K562 (cell line): ENCODE measurements around the gene PNMA8C. TPM values are rescaled to one million over a fixed set of nuclear protein-coding genes. Genes with fewer than 3 reads are reported as not detected.

Experiments used
- BCOR ChIP-seq: fragments of 450-650 bp; IDR thresholded peaks from 2 replicates; pipeline ENCODE4 v1.6.1; 2016
- HDGF ChIP-seq: fragments of 450-650 bp; IDR thresholded peaks from 2 replicates; pipeline ENCODE4 v1.6.1; 2016
- KAT7 ChIP-seq: sonication (generic); formaldehyde crosslinking; IDR thresholded peaks from 2 replicates; pipeline ENCODE4 v1.8.0; 2022; ENCODE audit warnings: missing genetic modification reagents, mild to moderate bottlenecking, borderline replicate concordance
- MCM2 ChIP-seq: fragments of 450-650 bp; IDR thresholded peaks from 2 replicates; pipeline ENCODE4 v1.6.1; 2017; ENCODE audit warnings: low read depth, mild to moderate bottlenecking
- PHB ChIP-seq: fragments of 250-450 bp; sonication (Bioruptor Pico); IDR thresholded peaks from 2 replicates; pipeline ENCODE4 v1.5.0; 2021
- TCF7L2 ChIP-seq: fragments of 150-350 bp; IDR thresholded peaks from 2 replicates; pipeline ENCODE4 v1.6.1; 2016; ENCODE audit warnings: low read depth, mild to moderate bottlenecking, low read length, moderate library complexity
- ZNF695 ChIP-seq: fragments of 450-650 bp; formaldehyde crosslinking; IDR thresholded peaks from 2 replicates; pipeline ENCODE4 v1.4.0; 2020; ENCODE audit warnings: mild to moderate bottlenecking, moderate library complexity
- polyA plus RNA-seq, 8 experiments: library from polyadenylated mRNA; depleted of rRNA in 4 of 8; stranded (reverse) in 5 of 8; unstranded in 3 of 8; fragments of >200 nt; fragmentation: Nextera tagmentation in 2 of 8; fragmentation: Illumina TruSeq in 1 of 8; extraction: Ambion mirVana in 2 of 8; extraction: Trizol in 1 of 8; gene quantifications; 2 replicates each; pipeline versions ENCODE4 v1.2.1 to v1.2.3, GENCODE V29; 2011 to 2014; ENCODE audit warnings: inconsistent platforms in 1 of 8, missing spikeins in 1 of 8
- total RNA-seq, 7 experiments: library from RNA; depleted of rRNA in 6 of 7; stranded (reverse); fragments of >200 nt in 6 of 7; fragmentation: Illumina TruSeq in 2 of 7; extraction: Trizol in 2 of 7; gene quantifications; 2 replicates each; pipeline versions ENCODE4 v1.2.1 to v1.2.3, GENCODE V29; 2011 to 2021; ENCODE audit warnings: low replicate concordance in 1 of 7
- TF ChIP-seq, protein P1 (sequence below), 2 experiments: fragments of 450-650 bp; IDR thresholded peaks; 2 replicates each; pipeline ENCODE4 v1.6.1; 2016; ENCODE audit warnings: mild to moderate bottlenecking in 2 of 2, borderline replicate concordance in 1 of 2, low read depth in 1 of 2, moderate library complexity in 1 of 2
- TF ChIP-seq, protein P2 (sequence below): fragments of 450-650 bp; IDR thresholded peaks from 2 replicates; pipeline ENCODE4 v1.6.1; 2016; ENCODE audit warnings: antibody characterized with exemption
- TF ChIP-seq, protein P3 (sequence below), 2 experiments: fragments of 450-650 bp; IDR thresholded peaks; 2 replicates each; pipeline ENCODE4 v1.6.1; 2018; ENCODE audit warnings: mild to moderate bottlenecking in 2 of 2, low read depth in 1 of 2; ENCODE audit not compliant: partially characterized antibody in 2 of 2
- TF ChIP-seq, protein P4 (sequence below): IDR thresholded peaks from 2 replicates; pipeline ENCODE4 v1.6.1; 2012; ENCODE audit warnings: low read depth, low read length, improper control_type of control experiment, borderline replicate concordance

Gene PNMA8C
- total and polyA plus RNA-seq, 9 of the 15 experiments (the other 6 are each of a cell fraction or from before 2014, with no cell fraction given), result 0.04 to 0.05 (median 0.05) TPM; not detected in 6

DNA sequence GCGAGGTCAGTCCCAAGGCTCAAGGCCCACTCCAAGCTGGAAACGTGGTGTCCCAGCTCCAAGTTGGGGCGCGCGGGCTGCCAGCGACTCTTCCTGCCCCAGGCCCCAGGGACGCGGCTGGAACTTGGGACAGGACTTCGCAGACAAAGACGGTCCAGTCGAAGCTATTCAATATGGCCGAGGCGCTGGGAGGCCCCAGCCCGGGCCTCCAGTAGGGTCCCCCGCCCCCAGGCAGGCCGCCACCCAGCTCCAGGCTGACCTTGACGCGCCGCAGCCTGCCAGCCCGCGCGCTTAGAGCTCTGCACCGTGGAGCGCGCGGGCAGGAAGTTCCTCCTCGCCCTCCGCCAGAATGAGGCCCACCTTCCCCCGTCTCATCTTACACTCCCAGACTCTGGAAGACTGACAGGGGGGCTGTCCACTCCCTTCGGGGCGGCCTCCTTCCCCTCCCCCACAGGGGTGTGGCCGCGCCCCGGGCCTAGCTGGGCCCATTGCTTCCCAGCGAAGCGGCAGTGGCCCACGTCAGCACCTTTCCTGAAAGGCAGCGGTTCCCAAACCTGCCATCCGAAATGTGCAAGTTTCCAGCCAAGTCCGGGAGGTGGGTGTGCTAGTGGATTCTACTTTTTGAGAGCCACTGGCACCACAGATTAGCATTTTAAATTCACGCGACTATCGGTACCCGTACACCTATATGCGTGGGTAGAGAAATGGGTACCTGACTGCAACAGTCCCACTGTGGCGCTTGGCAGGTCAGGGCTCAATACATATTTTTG lies 15.3 kb downstream of the PNMA8C start, which contains the start of gene CCDC8 (continued):
- TF ChIP-seq, protein P1, sequence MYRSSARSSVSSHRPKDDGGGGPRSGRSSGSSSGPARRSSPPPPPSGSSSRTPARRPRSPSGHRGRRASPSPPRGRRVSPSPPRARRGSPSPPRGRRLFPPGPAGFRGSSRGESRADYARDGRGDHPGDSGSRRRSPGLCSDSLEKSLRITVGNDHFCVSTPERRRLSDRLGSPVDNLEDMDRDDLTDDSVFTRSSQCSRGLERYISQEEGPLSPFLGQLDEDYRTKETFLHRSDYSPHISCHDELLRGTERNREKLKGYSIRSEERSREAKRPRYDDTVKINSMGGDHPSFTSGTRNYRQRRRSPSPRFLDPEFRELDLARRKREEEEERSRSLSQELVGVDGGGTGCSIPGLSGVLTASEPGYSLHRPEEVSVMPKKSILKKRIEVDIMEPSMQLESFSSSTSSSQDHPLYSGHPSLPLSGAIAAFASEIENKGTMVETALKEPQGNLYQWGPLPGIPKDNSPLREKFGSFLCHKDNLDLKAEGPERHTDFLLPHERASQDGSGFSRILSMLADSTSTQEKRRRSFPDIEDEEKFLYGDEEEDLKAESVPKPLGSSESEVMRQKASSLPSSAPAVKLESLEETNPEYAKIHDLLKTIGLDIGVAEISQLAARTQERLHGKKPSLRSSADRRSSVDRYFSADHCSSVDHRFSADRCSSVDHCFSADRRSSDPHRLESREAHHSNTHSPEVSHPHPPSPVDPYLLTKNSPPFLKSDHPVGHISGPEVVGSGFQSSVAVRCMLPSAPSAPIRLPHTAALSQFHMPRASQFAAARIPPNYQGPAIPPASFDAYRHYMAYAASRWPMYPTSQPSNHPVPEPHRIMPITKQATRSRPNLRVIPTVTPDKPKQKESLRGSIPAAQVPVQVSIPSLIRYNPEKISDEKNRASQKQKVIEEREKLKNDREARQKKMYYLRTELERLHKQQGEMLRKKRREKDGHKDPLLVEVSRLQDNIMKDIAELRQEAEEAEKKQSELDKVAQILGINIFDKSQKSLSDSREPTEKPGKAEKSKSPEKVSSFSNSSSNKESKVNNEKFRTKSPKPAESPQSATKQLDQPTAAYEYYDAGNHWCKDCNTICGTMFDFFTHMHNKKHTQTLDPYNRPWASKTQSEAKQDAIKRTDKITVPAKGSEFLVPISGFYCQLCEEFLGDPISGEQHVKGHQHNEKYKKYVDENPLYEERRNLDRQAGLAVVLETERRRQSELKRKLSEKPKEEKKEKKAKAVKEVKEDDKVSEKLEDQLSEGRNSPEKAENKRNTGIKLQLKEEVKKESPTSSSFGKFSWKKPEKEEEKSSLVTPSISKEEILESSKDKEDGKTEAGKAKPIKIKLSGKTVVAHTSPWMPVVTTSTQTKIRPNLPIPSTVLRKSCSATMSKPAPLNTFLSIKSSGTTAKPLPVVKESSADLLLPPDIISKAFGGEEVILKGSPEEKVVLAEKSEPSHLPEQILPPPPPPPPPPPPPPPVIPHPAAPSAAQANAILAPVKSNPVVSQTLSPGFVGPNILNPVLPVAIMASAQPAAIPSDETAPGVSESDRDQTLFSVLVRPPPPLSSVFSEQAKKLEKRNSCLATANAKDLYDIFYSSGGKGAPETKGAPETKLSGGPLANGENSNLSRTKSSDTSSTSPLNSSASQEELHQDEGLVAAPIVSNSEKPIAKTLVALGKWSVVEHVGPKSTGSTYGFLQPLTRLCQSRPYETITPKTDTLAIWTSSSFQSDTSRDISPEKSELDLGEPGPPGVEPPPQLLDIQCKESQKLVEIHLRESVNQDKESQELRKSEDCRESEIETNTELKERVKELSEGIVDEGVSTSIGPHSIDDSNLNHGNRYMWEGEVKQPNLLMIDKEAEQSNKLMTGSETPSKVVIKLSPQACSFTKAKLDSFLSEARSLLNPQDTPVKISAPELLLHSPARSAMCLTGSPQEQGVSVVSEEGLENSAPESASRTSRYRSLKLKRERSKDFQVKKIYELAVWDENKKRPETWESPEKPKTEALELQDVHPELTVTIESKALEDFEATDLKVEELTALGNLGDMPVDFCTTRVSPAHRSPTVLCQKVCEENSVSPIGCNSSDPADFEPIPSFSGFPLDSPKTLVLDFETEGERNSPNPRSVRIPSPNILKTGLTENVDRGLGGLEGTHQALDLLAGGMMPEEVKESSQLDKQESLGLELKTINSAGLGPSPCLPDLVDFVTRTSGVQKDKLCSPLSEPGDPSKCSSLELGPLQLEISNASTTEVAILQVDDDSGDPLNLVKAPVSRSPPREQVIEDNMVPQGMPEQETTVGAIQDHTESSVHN (IDR thresholded peaks at IDR 0.05; ENCODE audit: borderline replicate concordance in 1 of 2, low read depth in 1 of 2), result peak in 1 of 2 experiments; percentile 68; a peak in 2 of 4 replicates
- TF ChIP-seq BCOR (peak; percentile 58), TCF7L2 (no peak), PHB (CRISPR knock-in tag) (no peak), HDGF (no peak), ZNF695 (CRISPR knock-in tag) (no peak), KAT7 (CRISPR knock-in tag) (no peak), MCM2 (no peak)
- TF ChIP-seq, protein P2, sequence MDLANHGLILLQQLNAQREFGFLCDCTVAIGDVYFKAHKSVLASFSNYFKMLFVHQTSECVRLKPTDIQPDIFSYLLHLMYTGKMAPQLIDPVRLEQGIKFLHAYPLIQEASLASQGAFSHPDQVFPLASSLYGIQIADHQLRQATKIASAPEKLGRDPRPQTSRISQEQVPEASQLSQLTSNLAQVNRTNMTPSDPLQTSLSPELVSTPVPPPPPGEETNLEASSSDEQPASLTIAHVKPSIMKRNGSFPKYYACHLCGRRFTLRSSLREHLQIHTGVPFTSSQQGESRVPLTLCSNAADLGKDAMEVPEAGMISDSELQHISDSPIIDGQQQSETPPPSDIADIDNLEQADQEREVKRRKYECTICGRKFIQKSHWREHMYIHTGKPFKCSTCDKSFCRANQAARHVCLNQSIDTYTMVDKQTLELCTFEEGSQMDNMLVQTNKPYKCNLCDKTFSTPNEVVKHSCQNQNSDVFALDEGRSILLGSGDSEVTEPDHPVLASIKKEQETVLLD, result no peak; the same call in 1 of the 2 replicates
- TF ChIP-seq, protein P3, sequence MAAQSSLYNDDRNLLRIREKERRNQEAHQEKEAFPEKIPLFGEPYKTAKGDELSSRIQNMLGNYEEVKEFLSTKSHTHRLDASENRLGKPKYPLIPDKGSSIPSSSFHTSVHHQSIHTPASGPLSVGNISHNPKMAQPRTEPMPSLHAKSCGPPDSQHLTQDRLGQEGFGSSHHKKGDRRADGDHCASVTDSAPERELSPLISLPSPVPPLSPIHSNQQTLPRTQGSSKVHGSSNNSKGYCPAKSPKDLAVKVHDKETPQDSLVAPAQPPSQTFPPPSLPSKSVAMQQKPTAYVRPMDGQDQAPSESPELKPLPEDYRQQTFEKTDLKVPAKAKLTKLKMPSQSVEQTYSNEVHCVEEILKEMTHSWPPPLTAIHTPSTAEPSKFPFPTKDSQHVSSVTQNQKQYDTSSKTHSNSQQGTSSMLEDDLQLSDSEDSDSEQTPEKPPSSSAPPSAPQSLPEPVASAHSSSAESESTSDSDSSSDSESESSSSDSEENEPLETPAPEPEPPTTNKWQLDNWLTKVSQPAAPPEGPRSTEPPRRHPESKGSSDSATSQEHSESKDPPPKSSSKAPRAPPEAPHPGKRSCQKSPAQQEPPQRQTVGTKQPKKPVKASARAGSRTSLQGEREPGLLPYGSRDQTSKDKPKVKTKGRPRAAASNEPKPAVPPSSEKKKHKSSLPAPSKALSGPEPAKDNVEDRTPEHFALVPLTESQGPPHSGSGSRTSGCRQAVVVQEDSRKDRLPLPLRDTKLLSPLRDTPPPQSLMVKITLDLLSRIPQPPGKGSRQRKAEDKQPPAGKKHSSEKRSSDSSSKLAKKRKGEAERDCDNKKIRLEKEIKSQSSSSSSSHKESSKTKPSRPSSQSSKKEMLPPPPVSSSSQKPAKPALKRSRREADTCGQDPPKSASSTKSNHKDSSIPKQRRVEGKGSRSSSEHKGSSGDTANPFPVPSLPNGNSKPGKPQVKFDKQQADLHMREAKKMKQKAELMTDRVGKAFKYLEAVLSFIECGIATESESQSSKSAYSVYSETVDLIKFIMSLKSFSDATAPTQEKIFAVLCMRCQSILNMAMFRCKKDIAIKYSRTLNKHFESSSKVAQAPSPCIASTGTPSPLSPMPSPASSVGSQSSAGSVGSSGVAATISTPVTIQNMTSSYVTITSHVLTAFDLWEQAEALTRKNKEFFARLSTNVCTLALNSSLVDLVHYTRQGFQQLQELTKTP (IDR thresholded peaks at IDR 0.05; ENCODE audit: low read depth in 1 of 2, partially characterized antibody in 2 of 2), result peak; percentile 16 to 56
- TF ChIP-seq, protein P4, sequence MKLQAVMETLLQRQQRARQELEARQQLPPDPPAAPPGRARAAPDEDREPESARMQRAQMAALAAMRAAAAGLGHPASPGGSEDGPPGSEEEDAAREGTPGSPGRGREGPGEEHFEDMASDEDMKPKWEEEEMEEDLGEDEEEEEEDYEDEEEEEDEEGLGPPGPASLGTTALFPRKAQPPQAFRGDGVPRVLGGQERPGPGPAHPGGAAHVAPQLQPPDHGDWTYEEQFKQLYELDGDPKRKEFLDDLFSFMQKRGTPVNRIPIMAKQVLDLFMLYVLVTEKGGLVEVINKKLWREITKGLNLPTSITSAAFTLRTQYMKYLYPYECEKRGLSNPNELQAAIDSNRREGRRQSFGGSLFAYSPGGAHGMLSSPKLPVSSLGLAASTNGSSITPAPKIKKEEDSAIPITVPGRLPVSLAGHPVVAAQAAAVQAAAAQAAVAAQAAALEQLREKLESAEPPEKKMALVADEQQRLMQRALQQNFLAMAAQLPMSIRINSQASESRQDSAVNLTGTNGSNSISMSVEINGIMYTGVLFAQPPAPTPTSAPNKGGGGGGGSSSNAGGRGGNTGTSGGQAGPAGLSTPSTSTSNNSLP, result no peak
